HG03521 (cell line): Measurements from ENCODE around the gene CCL14.

Experiments
- ATAC-seq: cut with Tn5 transposase; IDR thresholded peaks from one replicate; pipeline ENCODE4 v1.9.1; 2021; ENCODE audit warnings: mild to moderate bottlenecking, moderate library complexity; ENCODE audit not compliant: unreplicated experiment

The CCL14 gene

DNA sequence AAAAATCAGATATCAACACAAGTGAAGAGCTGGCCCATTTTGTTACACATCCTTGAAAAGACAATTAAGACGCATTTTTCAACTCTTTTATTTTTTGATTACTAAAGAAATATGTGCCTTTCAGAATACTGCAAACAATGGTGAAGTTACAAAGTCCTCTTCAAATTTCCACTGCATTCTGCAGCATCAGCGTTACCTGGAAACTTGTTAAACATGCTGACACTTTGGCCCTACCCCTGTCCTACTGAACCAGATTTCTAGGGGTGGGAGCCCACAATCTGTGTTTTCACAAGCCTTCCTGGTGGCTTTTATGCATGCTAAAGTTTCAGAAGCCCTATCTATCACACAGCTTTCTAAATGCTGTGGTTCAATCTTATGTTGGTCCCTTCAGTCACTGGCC lies 4.5 kb upstream of the CCL14 start:
- ATAC-seq: no peak

DNA sequence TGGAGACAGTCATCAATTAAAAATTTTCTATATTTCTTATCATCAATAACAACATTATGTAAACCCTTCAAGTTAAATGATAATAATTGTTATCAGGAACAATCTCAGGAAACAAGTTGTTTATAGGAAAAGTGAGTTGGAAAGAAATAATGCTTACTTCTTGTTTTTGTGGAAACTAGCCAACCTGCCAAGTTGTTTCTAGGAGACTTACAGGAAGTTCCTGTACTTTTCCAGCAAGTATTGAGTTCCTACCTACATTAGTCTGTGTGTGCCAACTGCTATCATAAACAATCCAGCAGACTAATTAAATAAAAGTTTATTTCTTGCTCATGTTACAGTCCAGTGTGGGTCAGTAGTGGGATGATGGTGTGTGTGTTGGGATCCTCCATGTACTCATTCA lies 1.6 kb upstream of the CCL14 start:
- no peak for ATAC-seq

DNA sequence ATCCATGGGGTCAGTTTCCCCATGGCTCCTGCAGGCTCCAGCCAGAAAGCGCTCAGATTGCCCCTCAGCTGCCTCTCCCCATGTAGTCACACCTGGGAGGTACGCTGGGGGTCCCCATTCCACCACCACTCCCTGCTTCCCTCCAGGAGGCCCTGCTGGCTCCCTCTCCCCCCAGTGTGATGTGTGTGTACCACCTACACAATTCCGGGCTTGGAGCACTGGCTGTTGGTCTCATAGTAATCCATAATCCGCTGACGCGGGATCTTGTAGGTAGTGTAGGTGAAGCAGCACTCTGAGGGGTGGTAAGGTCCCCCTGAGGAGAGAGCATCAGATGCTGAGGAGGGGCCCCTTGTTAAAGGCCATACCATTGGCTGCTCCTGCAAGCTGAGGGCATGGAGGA lies 2.4 kb downstream of the CCL14 start:
- no peak for ATAC-seq

DNA sequence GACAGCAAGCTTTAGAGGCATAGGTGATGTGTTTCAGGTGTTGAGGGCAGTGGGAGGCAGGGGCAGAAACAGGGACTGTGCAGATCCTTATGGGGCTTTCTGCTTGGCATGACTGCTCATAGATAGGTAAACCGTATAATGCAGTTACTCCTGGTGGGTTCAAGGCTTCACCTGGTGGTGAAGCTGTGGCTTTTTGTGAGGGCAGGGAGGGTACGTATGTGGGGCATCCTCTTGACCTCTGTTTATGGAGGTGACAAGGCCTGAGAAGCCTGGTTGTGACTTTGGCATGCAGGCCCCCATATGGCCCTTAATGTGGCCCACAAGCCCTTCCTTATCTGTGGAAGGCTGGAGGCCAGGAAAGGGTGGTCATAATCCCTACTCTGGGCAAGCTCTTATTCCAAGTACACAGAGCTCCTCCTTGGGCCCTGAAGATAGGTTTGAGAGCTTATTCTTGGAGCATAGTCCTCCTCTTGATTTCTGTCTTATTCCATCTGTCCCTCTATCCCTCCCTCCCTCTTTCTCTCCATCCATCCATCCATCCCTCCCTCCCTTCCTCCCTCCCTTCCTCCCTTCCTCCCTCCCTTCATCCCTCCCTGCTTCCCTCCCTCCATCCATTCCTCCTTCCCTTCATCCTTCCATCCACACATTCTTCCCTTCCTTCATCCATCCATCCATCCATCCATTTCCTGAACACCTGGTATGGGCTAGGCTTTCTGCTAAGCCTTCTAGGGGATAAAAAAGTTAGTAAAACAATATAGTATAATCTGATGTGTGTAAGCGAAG lies 3.9 kb downstream of the CCL14 start:
- no peak for ATAC-seq

DNA sequence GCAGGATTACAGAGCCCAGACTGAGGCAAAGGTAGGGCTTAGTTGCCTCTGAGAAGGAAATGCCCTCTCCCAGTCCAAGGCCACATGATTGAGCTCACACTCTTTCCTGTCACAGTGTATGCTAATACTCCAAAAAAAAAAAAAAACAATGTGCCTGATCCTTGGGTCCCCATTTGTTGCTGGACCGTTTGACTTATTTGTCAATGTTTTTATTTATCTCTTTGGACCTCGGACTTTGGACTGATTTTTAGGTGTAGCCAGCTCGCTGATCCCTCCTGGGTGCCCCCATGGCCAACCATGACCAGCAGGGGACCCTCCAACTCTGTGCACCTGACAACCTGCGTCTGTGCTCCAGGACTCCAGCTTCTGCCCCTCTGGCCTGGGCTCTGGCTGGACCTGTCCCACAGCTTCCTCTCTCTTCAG lies 4.6 kb downstream of the CCL14 start:
- ATAC-seq: no peak

DNA sequence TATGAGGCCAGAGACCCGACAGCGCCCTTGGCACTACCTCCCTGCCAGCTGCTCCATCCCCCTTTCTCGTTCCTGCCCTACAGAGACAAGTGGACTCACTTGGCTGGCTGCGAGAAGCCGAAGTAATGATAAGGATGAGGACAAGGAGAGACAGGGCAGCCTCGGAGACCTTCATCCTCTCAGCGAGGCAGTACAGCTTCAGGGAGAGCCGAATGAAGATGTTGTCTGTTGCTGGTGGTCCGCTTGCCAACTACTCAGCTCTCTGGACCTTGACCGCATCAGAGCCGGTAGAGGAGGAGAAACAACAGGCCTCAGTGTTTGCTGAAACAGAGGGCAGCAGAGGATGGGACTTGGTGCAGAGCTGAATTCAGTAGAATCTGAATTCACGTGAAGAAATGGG lies 5.3 kb downstream of the CCL14 start, which contains the start of gene CCL16:
TSS of gene CCL16 (minus strand) at position 252 of the 400 bp plus-strand sequence. CDS start at position 175, 77 bp downstream.
- ATAC-seq: no peak

DNA sequence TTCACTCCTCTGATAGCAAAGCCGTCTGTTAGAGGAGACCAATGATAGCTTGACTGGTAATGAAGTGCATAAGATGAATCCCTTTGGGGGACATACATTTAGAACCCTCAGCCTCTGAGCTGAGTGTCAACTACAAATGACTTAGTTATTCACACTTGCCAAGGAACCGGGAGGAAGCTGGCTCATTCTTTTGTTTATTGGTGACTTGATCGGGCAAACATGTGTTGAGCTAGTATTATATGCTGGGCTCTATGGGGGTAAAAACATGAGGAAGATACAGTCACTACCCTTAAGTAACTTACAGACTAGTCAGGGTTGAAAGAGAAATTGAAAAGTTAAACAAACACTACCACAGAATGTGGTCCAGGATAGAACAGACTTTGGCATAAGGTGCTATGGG lies 8.2 kb downstream of the CCL14 start:
- no peak for ATAC-seq

DNA sequence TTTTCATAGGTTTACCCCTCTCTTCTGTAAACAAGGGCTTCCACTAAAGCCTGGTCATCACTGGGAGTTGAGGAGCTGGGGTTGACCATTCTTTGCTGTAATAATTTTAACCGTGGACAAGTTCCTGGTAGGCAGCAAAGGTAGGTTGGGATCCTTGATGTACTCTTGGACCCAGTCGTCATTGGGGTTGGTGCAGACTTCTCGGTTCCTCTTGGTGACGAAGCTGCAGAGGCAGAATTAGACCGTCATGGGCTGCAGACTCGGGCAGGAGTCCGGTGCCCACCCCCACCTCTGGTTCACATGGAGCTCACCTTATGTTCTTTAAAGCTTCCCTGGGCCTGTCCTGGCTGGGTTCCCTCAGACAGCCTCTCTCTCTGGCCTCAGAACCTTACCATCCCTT lies 9.0 kb downstream of the CCL14 start:
- ATAC-seq: no peak

DNA sequence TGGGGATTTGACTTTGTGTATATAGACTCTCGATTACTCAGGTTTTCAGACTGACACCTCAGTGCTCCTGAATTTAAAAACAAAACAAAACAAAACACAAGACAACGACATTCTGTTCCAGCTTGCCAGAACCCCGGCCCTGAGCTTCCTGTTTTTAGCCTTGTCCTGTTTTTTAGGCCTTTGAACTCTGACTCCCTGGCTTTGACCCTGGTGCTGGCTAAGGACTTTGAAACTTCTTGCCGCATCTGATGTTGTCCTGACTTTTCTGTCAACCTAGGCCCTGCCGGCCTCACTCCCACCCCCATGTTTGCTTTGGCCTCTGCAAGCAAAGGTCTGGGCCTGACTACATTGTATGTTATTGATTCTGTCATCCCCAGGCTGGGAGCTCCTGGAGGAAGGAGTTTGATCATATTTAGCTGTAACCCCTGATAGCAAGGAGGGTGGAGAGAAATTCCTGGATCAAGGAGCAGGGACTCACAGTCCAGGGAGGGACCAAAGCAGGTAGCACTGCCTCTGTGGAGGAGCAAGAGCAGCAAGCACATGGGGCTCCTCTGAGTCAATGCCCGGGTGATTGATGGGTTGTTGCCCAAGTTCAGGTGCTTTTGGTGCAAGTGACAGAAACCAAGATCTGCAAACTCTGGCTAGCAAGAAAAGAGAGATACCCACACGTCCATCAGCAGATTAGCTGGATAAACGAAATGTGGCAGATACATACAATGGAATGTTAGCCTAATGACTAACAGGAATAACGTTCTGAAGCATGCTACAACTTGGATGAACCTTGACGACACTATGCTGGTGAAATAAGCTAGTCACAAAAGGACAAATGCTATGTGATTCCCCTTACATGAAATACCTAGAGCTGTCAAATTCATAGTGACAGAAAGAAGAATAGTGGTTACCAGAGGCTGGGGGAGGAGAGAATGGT lies 12.9 kb downstream of the CCL14 start:
- ATAC-seq: no peak

DNA sequence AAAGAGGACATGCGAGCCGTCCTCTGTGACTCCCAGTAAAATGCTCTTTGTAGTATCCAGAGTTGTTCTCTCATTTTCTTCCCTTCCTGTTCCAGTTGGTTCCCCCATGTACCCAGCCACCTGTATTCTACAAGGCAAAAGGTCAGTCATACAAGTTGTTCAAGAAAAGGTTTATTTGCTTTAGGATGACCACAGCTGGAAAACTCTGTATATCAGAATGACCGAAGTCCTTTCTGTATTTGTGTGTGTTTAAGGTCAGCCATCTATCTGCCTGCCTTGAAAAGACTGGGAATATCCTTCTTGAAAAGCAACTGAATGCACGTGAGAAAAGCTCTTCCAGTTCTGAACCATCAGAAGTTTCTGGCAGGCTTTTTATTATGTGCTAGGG lies 13.6 kb downstream of the CCL14 start:
- no peak for ATAC-seq

DNA sequence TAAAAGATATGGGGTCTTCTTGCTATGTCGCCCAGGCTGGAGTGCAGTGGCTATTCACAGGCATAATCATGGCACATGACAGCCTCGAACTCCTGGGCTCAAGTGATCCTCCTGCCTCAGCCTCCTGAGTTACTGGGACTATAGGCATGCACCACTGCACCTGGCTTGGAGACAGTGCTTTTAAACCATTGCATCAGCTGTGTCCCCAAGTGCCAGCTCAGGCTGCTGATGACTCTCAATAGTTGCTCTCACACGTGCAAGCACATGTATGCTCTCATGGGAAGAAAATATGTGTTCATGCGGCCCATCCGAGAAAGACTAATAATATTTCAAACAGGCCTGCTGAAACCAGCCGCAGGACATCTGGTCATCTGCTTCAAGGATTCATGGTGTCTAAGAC lies 14.0 kb downstream of the CCL14 start:
- no peak for ATAC-seq

DNA sequence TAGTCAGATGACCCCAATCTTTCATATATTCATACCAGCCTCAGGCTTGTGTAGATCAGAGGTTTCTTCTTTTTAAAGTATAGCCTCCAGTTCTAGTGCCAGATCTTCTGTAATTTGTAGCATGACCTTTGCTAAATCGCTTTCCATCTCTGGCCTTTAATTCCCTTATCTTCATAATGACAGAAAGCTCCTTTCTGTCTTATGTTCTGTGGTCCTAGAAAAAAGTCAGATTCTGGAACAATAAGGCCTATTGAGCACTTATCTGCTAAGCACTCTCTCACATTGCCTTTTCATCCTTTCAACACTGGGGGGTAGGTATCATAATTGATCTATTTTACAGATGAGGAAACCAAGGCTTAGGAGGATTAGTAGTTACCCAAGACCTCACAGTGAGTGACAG lies 14.5 kb downstream of the CCL14 start:
- no peak for ATAC-seq

DNA sequence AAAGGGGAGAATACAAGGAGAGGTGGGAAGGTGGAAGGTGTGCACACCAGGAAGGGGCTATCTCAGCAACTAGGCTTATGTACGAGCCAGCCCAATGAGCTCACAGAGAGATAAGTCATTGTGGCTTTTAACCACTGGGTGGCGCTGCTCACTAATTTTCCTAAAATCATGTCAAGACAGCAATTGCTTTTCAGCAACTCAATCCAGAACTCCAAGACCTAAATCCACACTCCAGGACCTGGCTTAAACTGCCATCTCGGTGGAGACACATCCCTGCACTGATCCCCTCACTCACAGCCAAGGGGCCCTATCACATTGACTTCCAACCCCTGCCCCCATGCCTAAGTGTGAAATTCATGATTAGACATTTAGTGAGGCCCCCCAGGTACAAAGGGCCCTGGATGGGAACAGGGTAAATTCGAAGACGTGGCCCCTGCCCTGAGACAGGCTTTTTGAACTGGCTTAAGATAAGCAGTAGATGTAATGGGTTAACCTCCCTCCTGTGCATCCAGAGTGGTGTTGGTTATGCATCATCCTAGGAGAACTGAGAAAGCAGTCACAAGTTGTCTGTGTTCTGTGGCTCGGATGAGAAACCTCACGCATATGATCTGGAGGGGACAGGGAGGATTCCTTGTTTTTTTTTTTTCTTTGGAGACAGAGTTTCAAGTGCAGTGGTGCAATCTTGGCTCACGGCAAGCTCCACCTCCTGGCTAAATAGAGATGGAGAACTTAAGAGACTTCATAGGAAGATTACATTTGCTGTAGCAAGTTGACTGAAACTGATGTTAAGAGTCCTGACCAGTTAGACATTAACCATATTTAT lies 16.8 kb downstream of the CCL14 start:
- ATAC-seq: no peak

DNA sequence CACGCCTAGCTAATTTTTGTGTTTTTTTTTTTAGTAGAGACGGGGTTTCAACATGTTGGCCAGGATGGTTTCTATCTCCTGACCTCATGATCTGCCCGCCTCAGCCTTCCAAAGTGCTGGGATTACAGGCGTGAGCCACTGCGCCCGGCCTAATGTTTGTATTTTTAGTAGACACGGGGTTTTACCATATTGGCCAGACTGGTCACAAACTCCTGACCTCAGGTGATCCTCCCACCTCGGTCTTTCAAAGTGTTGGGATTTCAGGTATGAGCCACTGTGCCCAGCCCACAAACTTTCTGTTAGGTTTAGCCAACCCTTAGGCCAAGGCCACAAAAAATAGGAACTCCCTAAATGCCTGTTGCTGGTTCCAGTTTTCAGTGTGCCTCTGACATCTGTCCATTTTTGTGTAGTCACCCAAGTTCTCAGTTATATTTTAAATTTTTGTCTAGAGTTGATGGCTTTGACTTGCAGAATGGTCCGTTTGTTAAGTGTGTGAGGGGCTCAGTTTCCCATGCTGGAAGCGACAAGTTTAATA lies 17.9 kb downstream of the CCL14 start:
- no peak for ATAC-seq

DNA sequence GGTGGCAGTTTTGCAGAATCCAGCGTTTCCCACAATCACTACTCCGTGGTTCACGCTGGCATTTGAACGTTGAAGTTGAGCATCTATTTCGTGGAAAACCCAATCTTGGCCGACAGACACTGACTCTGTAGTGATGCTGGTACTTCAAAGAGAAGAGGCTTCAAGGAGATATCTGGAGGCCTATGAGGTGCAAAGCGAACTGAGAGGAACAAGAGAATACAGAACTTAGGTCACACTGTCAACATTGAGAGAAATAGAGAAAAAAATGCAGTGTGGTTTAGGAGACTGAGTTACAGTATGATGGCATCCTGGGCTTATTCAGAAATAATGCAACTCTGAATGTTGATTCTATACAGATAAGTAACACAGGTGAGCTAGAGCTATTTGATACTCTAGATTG lies 21.3 kb downstream of the CCL14 start:
- ATAC-seq: no peak

DNA sequence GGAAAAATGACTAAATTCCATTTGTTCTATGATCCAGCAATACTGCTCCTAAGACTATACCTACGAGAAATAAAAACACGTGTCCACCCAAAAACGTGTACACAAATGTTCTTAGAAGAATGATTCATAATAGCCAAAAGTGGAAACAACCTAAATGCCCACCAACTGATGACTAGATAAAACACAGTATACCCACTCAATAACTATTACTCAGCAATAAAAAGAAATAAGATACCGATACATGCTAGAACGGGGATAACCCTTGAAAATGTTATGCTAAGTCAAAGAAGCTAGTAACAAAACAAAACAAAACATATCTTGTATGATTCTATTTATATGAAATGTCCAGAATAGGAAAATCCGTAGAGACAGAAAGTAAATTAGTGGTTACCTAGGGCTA lies 22.9 kb downstream of the CCL14 start:
- no peak for ATAC-seq

DNA sequence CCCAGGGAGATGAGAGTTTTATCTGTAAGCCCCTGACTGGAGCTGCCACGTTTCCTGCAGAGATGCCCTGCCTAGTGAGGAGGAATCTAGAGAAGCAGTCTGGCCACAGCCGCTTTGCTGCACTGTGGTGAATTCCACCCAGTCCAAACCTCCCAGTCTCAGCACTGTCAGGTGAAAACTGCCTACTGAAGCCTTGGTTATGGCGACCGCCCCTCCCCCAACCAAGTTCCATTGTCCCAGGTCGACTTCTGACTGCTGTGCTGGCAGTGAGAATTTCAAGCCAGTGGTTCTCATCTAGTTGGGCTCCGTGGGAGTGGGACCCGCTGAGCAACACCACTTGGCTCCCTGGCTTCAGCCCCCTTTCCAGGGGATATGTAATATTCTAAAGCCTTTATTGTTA lies 32.8 kb downstream of the CCL14 start:
- no peak for ATAC-seq

DNA sequence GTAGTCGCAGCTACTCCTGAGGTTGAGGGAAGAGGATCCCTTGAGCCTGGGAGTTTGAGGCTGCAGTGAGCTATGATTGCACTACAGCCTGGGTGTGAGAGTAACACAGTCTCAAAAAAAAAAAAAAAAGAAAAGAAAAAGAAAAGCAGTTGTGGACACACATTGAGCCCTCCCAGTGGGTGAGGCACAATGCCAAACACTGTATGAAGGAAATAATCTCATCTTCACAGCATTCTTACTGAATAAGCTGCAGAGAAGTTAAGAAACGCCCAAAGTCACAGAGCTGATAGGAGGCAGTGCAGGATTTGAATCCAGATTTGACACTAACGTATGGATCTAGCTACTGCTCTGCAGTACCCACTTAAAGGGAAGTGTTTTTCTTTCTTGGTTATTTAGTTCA lies 37.1 kb downstream of the CCL14 start:
- ATAC-seq: no peak

DNA sequence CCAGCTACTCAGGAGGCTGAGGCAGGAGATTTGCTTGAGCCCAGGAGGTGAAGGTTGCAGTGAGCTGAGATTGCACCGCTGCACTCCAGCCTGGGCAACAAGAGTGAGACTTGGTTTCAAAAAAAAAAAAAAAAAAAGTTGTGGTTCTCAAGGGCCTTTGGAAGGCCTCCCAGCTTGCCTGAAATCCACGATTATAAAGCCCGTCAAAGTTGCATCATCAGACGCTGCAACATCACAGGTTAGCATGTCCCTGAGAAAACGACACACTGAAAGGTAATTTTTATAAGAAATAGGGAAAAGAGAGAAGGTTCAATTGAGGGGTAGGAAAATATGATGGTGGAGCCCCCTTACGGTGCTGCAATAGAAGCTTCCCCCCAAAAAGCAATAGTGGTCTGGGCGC lies 38.4 kb downstream of the CCL14 start:
- no peak for ATAC-seq

DNA sequence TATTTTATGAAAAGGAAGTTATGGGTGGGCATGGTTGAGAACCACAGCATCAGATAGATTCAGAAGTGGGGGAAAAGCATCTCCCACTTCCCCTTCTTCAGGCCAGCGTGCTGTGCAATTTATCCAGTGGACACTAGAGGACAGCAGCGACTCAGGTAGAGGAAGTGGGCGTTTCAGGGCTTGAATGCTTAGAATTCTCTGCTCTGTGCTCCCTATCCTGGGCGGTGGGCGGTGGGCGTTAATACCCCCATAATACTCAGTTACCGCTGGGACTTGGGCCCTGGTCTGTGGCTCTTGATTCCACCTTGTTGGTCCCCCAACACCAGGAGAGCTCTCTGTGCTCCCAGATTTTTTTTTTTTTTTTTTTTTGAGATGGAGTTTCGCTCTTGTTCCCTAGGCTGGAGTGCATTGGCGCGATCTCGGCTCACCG lies 39.4 kb downstream of the CCL14 start:
- no peak for ATAC-seq

DNA sequence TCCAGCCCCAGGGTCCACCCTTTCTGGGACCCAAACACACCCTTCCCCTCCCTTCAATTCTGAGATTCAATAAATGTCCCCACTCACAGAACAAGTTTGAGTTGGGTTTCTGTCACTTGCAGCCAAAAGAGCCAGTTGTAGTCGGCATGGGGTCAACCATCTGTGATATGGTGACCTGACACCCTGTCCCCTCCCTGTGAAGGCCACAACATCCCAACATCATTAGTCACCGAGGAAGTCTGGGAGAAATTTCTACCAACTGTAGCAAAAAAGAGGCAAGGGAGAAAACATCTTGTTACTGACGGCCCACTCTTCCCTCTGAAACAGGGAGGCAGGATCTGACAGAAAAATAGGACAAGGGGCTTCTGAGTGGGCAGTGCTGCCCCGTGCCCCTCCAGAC lies 42.4 kb downstream of the CCL14 start:
- ATAC-seq: no peak
